M059J (cell line): Measurements from ENCODE around the gene KLHDC10. TPM values are rescaled to one million over a fixed set of nuclear protein-coding genes. Genes with fewer than 3 reads are reported as not detected.
A peak's percentile ranks its signal among the peaks of the same experiment; 100 is the strongest.
"Not testable (repeated sequence)": the region's sequence is repeated elsewhere in the genome, so short reads cannot be mapped to it uniquely, and the experiment has no call there.

Experiments used
- DNase-seq: peaks from one replicate; pipeline ENCODE4 v3.0.0-alpha.2; 2012; ENCODE audit warnings: low read depth
- total RNA-seq: library from RNA; depleted of rRNA; stranded (reverse); fragments of >200 nt; shearing (Covaris generic); gene quantifications from 2 replicates; pipeline ENCODE4 v1.2.3, GENCODE V29; 2014

The KLHDC10 gene
- total RNA-seq, 1 experiment from 2014 or later = 36.6 TPM

DNA sequence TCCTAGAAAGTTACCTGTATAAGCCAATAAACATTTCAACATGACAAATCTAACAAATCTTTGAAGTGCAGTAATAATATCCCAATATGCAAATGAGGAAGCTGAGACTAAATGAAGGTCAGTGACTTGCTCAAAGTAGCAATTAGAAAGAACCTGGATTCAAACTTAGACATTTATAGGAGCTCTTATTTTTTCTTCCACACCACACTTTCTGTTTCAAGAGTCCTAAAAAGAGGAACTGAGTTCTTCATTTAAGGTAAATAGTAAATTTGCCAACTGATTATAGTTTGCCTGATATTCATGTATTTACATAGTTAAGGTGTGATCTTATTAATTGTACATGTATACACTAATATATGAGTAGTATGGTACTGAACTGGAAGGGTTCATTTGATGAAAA is 44.0 kb downstream of the KLHDC10 start:
- no peak for DNase-seq

DNA sequence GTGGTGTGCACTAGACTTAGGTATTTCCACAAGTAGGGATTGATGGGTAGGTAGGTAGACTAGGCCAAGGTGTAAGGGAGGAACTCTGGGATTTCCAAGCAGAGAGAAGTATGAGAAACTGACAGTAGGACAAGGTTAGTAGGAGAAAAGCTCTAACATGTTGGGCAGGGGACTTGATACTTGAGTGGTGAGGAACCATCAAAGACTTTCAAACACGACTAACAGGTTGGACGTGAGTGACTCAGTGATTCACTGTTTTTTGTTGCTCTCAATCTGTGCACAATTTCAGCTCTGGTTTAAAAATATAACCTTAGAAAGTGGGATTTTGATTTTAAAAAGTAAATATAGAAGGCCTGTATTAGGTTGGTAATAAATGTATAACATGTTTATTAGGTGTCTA is 44.4 kb downstream of the KLHDC10 start:
- no peak for DNase-seq

- DNase-seq = no peak
Measured at GRCh38 chr7:130118294-130118693, 48.0 kb downstream of the KLHDC10 start.

- DNase-seq = no peak
Measured at GRCh38 chr7:130118801-130119200, 48.5 kb downstream of the KLHDC10 start.

DNA sequence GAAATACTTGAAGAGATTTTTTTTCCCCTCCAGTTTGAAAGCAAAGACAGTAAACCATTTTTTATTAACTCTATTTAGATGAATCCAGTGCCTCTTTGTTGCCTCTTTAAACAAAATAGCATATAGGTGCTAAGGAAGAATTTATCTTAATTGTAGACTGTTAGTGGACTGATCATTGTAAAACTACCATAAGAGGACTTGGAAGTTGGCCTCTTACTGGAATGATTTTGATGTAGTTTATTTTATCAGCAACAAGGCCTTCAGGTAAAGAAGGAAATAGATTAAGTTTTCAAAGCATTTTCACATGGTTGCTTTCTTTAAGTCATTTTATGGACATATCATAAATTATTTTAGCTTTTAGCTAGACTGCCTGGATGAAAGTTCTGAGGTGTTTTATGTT is 53.2 kb downstream of the KLHDC10 start:
- DNase-seq = no peak

DNA sequence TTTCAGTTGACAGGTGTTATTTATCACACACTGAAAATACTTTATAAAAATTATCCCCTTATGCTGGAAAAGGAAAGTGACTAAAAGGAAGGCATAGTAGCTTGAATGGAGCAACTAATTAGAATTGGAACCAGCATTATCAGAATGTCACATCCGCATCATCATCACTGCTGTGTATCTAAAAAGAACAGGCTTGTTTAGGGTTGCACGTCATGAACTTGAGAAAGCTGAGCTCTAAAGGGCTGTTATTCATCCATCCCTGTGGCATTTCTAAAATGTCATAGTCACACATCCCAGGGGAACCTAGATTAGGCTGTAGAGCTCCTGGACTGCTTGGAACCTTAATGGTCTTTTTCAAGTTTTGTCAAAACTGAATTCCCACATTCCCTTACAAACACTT is 54.4 kb downstream of the KLHDC10 start:
- no peak for DNase-seq

- not testable (repeated sequence) for DNase-seq
Measured at GRCh38 chr7:130126840-130127239, 56.5 kb downstream of the KLHDC10 start.

DNA sequence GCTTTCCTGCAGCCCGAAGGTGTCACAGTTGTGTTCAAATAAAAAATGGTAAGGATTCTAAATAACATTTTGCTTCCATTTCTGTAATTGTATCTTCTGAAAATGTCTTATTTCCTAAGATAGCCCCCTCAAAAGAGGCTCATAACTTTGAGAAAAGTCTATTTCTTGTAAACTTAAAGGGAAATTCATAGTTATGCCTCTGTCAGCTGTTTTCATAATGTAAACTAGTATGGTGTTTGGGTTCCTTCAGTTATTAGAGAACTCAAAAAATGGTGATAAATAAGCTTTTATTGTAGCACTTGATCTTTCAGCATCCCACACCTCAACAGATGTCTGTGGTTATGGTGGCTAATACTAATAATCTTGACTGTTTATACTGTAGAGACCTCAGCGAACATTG is 57.1 kb downstream of the KLHDC10 start:
- no peak for DNase-seq

DNA sequence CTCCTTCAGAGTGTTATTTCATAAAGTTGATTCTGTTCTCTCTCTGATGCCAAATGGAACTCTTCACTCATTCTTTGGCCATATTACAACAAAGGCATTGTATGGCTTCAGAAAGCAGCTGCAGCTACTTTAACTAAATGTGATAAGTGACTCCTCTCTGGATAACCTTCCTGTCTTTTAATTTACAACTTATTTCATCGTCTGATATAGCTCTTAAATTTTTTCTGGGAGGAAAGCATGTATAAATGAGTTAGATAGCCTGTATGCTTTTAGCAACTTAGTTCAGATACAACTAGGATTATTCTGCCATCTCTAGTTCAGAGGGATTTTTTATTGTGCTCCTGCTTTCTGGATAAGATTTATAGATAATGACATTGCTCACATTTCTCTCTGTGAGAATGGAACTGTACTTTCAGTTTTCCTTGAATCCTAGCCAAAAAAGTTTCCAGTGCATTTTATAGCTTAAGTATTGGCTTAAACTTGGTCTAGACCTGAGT is 57.5 kb downstream of the KLHDC10 start:
- DNase-seq = peak; percentile 74

GRCh38 chr7:130129011-130129411 is 58.7 kb downstream of the KLHDC10 start:
- DNase-seq = no peak

DNA sequence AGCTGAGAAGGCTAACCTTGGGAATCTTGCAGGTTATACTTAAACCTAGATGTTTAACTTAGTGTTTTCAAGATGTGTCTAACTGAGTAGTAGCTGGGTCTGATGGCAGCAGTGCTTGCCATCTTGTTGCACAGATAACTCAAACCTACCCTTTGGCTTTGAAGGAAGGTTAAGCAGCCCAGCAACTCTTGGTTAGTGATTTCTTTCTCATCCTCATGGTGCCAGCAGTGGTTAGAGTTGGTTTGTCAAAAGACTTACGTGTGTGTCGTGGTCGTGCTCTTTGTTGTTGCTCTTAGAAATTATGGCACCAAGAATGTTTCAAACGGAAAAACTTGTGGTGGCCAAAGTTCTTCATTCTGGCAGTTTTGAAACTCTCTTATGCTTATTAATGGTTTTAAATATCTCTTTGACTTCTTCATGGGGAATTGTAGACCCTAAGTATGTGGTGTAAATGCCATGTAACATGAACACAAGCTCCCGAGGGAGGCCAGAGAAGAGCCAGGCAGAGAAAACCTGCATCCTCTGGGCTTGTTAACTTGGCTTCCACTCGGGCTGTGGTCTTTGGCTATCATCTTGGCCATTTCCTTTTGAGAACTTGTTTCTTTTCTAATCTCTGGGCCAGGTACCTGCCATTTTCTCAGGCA is 61.0 kb downstream of the KLHDC10 start:
- no peak for DNase-seq

DNA sequence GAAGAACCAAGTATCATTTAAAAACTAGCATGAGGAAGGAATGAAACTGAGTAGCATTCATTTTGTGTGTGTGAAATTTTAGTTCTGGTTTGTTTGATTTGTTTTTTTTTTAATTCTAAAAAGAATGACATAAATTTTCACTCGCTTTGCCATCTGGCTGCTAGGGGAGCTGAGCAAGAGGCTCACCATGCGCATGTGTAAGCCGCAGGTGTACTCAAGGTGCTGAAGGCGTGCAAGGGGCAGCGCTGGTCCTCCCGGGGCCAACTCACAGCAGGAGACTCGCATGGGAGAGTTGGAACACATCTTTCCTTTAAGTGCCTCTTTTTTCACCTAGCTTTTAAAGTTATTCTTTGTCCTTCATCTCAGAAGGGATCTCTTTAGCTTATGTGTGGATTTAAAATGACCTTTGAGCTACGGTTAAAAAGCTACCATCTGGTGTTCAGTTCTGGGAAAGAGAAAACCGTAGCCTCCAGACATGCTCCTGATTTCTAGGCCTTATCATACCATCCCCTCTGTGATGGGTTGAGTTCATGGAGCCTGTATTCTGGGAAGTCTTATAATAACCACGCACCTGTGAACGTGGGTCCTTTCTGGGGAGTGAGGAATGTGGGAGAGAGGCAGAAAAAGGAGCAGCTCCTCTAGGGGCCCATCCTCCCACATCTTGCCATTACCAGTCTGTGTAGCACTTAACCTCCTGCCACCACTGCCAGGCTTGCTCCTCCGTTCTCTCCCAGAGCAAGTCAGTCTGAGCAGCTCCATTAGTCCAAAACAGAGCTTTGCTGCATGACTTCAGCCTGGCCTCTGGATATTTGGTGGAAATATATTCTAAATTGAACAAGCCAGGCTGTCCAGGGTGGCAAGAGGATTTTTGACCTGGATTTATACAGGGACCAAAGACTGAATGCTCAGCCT is 61.9 kb downstream of the KLHDC10 start:
- DNase-seq = no peak

DNA sequence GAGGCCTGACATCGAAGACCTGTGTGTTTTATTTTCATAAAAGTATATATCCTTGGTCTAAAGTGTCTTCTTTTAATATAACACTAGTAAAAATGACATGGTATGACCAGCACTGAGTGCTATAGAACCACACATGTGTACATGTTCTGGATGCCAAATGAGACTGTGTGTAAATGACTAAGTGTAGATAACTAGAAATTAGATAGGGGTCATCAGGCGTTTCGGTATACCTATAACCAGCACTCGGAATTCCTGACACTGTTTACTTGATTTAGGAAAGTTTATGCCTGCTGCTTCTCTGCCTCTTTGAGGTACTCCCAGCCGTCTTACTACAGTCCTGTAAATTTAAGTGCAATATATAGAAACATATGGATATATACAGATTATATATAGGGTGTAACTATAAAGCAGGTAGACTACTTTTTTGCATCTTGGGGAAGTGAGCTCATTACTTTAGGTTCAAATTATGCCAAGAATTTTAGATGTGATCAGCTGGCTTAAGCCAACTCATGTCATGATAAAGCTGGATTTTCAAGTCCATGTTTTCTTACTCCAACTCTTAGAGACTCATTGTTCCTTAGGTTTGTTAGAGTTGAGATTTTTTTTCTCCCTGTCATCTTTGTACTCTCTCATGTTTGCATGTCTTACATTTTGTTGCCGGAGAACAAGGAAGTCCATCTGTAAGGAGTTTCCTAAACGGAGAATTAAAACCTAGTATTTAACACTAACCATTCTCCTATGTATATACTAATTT is 62.9 kb downstream of the KLHDC10 start:
- DNase-seq = no peak

DNA sequence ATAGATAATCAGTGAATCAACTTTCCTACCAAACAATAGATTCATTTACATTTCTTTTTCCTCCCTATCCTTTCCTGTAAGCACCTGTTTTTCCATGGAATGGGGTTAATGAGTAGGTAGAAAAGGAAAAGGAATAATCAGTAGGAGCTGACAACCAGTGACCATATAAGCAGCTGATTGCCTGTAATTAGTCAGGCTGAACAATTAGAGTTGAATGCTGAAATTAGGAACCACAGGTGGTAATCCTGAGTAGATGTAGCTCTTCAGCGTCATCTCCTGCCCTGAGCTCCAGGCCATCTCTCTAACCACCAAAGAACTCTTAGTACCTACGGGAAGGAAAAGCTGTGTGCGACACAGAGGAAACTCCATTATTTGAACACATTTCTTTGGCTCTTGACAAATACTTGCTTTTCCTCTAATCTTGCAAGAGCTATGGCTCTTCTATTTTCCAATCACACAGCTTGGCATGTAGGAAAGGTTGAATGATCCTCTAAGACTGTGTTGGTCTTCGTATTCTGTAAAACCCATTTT is 63.8 kb downstream of the KLHDC10 start:
- DNase-seq = no peak

DNA sequence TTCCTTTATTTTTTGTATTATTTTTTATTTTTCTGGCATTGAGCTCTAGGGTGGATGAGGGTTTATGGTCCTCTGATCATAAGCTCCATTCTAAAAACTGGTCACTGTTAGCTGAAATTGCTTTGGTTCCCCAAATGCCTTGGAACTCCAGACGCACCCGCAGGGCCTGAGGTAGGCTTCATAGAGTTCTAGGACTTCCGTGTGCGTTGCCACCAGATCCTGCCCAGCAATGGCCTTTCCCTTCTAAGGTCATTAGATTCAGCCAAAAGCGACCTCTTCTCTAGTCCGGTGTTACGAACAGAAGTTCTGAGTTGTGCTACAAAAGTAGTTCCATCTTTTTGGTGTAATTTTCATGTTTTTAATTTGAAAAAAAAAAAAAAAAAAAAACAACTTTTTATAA is 64.4 kb downstream of the KLHDC10 start:
- no peak for DNase-seq

DNA sequence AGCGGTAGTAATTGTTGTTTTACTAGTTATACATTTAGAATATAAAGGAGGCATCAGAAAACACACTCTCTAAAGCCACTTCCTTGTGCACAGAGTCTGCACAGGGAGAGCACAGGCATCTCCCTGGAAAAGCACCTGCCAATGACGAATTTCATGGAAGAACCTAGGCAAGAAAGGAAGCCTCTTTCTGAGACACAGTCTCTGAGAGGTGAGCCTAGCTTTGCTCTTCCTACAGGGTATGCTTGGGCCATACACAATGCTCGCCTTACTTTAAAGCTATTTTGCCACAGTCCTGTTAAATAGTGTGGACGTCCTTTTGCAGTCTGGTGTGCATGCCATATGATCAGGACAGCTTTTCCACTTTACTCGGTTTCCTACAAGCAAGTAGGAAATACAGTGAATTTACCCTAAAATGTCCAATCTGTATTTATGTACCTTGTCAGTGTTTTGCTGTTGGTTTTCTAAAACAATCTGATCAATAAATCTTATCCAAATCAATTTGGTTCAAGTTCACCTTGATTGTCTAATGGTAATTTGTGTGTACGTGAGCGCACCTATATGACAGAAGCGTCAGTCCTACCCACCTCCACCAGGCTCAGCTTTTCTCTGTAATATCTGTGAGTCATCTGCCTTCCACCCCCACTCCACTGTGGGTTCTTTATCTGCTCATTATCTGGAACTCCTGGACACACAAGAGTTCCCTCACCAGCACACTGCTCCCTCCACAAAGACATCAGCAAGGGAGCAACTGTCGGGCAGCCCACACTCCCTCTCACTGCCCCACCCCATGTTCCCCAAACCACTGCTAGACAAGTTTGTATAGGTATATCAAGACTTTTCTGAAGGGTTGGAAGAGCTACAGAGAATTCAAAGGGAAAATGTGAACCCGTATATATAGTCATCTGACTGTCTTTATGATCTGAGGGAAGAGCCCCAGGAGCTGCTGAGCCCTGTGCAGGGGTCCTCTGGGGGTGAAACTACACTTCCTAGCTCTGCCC is 65.2 kb downstream of the KLHDC10 start:
- DNase-seq = peak; percentile 67

DNA sequence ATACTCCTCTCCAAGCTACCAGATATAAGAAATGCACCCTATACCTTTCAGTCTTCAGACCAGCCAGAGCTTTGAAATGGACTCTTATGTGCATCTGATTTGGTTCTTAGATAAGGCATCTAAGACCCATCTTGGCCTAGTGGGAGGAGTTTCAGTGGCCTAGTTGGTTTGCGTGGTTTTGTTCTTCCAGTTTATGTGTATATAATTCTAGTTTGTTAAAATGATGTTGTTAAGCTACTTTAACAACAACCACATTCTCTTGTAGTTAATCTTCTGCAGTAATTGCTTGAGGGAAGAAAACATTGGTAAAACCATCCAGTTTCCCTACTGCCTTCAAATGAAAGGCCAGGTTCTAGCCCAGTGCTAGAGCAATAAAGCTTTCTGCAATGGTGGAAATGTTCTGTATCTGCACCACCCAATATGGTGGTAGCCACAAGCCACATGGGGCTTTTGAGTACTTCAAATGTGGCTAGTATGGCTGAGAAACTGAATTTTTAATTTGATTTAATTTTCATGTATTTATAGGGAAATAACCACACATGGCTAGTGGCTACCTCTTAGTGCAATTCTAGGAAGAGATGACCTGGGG is 66.3 kb downstream of the KLHDC10 start:
- DNase-seq = peak; percentile 25

DNA sequence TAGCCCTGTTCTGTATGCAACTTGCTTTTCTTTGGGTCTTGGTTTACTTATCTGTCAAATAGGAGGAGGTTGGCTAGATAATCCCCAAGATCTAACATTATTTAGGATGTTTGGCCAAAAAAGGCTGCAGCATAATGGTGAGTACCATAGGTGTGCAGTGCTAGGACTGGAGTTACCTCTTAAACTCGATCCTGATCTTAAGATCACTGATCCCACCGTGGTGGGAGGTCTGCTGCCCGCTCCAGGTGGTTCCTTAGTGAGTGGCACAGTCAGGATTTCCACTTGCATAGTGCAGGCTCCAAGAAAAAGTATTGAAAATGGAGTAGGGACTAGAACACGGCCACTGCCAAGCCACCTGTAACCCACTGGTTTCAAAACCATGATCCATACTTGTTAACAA is 66.9 kb downstream of the KLHDC10 start:
- DNase-seq = no peak

- no peak for DNase-seq
Measured at GRCh38 chr7:130139193-130139960, 69.0 kb downstream of the KLHDC10 start.
